GM03348 (cell line): ENCODE measurements around the gene PDIA5.

Experiments
- DNase-seq: peaks from one replicate; pipeline ENCODE4 v3.0.0; 2012; ENCODE audit warnings: low spot score

The PDIA5 gene

DNA sequence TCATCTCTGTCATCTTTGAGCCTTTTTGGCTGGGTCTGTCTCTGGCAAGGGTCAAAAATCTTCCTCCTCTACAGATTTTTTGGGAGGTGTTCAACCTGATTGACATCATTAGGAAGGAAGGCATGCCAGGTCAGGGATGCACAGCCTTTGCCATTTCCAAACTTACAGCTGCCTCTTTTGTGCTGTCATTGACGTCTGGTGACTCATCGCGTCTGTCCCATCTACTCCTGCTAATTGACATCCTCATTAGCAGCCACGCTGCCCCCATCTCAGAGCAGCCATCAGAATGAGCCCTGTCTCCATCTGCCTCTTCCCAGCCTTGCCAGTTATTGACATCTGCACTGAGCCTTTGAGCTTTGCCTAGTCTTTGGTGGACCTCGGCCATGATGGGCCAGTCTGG lies 53.0 kb downstream of the PDIA5 start:
- DNase-seq: peak; percentile 50

DNA sequence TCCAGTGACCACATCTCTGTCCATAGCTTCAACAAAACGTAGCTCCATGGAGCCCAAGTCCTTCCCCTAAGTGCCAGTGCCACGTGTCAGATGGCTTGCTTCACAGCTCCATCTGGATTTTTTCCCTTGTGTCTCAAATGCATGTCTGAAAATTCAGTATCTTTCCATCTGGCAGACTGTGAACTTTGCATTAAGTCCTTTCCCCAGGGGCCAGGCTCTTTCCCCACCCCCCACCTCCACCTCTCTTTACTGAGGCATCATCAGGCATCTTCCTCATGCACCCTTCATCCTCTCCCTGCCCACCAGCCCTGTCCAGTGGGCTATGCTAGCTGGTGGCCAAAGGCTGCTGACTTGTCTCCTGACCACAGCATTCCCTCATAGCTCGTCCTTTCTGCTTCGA lies 53.7 kb downstream of the PDIA5 start:
- DNase-seq: no peak

DNA sequence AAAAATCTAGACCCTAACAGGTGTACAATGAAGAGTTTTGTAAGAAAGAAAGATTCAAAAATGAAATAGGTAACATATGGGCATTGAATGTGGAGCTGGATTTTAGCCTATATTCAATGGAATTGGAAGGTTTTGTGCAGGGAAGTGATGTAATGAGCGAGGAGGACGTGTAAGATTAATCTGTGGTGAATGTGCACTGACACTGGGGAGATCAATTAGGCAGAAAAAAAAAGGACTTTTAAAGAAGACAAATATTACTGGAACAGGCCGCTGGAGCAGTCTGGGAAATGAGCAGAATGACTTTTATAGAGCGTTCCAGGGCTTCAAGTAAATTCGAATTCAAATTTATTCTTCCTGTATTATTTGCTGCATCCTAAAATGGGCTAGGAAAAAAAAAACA lies 55.2 kb downstream of the PDIA5 start:
- no peak for DNase-seq

DNA sequence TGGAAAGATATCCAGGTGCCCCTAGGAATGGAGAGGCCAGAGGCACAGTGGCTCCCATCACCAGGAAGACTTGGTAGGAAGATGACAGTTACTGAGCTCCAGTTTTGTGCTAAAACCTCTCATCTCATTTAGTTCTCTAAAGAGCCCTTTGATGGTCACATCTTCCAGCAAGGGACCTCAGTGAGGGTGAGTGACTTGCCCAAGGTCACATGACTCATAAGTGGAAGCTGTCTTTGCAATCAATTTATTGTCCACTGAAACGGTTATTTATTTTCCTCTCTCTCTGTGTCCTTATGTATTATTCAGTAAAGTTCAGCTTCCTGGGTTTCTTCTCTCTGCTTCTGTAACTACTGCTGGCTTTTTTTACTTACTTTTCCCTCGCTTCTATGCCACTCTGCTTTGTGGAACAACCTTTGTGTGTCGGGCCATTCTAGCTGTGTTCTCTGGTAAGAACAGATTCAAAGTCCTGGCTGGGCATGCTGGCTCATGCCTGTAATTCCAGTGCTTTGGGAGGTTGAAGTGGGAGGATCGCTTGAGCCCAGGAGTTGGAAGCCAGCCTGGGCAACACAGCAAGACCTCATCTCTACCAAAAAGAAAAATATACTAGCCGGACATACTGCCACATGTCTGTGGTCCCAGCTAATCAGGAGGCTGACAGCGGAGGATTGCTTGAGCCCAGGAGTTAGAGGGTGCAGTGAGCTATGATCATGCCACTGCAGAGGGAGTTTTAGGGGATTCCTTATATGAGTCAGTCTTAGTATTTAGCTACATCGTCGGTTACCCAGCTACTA lies 55.9 kb downstream of the PDIA5 start:
- DNase-seq: no peak

DNA sequence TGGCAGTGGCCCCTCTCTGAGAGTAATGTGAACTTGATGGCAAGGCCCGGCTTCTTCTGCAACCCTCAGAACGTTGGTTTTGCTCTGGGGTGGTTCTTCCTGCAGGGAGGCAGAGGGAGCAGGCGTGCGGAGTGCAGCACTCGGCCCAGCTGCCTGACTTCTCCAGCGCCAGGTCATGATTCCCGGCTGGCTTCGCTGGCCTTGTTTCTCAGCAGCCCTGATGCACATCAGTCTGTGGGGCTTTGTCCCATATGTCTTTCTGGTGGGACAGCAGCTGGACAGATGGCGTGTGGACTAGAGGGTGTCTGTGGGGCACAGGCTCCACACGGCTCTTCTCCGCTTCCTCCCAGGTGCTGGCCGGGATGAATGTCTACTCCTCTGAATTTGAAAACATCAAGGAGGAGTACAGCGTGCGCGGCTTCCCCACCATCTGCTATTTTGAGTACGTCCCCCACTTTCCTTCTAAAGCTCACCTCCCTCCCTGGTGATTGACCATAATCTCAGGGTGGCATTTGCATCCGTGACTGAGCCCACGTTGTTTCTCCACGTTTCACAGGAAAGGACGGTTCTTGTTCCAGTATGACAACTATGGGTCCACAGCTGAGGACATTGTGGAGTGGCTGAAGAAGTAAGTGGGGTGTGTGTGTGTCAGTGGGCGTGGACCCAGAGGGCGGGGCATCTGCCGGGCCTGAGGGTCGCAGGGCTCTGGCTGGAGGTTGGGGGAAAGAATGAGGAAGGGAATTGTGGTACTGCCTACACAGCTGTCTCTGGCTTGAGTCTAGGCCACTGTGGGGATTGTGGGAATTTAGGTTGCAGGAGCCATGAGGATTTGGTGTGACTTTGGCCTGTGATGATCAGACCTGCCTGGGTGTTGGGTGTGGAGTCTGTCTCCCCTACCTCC lies 57.1 kb downstream of the PDIA5 start:
- no peak for DNase-seq

DNA sequence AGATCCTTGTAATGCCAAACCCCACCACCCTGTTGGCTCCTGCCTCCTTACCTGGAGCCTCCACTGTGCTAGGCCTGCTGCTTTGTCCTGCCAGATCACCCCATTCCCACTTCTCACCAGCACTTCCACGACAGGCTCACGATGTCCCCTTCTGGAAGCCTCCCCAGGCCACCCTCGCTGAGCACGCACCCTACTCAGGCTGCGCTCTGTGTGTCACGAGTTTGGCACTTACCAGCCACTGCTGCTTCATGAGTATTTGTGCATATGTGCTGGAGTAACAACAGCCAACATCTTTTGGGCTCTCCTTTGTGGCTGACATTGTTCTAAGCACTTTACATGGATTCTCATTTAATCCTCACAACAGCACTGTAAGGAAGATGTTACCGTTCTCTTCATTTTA lies 58.1 kb downstream of the PDIA5 start:
- DNase-seq: no peak

DNA sequence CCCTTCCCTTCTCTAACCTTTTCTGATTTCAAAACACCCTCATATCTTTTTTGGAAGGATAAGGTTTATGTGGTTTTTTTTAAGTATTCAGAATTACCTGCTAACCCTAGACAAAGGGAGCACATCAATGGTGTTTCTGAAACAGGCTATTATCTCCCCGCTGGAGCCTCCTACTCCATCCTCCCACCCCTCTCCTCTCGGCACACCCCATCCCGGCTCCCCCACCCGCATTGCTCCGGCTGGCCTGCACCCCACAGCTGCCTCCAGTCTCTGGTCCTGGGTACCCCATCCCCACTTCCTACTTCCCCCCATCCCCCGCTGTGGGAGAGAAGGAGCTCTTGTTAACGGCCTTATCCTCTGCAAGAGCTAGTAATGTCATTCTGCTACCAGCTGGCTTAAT lies 59.2 kb downstream of the PDIA5 start:
- no peak for DNase-seq

DNA sequence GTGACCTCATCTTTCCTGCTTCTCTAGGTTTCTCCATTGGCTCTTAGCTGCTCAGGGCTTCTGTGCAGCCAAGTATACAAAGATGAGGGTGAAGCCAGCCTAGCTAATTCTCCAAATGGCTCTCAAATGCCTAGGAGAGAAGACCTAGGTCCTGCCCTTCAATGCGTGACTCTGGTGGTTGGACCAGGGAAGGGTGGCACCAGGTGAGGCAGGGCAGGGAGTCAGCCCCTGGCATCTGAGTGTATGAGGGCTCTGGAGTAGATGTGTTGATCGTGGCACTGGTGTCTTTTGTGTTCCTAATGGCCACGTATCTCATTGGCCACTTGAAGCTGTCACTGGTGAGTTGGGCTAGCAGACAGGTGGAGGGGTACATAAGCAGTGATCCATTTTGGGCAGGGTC lies 59.8 kb downstream of the PDIA5 start:
- DNase-seq: no peak

DNA sequence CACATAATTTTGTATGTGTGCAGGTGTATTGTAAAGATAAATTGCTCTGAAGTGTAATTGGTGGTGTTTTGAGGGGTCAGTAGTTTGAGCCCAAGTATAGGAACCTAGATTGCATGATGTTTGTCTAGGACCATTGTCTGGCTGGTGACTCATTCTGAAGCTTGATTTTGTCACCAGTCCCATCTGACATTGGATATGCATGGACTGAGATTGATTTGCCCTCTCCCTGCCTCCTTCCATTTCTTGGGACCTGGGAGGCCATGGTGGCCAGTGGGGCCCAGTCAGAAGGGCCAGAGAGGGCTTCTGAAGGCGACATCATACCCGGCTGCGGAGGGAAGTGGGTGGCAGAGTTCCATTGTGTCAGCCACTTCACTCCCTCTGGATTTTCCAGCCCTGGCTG lies 62.3 kb downstream of the PDIA5 start:
- no peak for DNase-seq

DNA sequence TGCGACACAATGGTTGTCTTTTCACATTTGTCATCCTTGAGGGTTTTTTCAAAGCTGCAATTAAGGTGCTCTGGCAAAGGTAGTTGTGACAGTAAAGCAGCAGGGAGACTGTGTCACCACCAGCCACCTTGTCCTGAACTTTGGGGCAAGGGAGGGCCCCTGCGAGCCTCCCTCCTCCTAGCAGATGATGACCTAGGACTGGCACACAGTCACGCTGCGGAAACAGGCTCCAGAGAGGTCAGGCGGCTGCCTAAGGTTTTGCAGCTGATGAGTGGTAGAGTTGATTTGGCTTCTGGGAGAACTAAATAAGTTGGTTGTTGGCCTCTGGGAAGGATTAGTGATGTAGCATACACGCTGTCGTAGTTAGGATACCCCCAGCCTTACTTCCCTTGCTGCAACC lies 62.7 kb downstream of the PDIA5 start:
- no peak for DNase-seq

DNA sequence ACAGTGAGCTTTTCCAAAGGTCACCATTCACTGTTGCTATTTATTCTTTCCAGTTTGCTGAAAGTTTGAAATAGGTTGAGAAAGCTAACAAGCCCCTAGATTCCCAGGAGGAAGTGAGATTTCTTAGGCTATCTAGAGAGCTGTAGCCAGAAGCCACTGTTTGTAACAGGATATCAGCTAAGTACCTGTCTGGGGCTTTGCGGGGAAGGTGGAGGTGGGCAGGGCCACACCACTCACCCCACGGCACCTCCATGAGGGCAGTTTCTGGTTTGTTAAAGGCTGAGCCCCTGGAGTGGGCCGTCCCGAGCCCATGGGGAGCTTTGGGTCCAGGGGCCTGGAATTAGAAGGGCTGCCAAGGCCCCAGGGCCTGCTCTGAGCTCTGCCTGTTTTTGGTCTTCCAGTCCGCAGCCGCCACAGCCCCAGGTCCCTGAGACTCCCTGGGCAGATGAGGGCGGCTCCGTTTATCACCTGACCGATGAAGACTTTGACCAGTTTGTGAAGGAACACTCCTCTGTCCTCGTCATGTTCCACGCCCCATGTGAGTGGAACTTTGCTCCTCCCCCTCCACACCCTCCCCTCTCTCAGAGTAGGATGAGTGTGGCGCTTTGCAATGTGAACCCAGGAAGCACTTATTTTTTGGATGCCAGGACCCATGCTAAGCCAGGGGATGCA lies 63.4 kb downstream of the PDIA5 start:
- DNase-seq: no peak

DNA sequence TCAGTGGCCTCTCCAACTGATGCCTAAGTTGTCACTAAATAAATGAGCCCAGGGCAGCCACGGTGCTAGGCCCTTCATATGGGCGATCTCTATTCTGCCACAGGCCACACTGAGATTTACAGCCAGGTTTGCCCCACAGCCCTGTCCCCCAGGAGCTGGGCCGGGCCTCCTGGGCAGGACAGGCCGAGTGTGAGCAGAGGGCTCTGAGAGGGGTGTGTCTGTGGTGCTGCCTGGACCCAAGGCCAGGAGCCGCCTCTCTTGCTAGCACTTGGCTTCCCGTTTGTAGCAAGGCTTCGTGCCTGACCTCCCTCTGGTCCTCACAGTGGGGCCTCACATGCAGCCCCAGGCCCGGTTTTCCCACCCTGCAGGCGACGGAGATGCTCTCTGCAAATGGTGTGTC lies 67.8 kb downstream of the PDIA5 start:
- DNase-seq: no peak

DNA sequence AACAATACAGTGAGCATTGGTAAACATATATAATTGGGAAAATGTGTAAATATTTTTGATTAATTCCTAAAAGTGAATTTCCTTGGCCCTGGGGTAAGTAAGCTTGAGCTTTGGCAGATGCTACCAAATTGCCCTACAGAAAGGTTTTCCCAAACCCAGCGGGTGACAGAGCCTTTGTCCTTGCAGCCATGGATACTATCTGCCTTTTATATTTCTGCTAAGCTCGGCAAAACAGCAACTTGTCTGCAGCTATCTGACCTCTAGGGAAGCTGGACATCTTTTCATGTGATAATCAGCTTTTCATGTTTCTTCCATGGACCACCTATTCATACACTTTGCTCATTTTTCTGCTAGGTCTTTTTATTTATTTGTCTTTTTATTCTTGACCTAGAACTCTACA lies 70.2 kb downstream of the PDIA5 start:
- no peak for DNase-seq

DNA sequence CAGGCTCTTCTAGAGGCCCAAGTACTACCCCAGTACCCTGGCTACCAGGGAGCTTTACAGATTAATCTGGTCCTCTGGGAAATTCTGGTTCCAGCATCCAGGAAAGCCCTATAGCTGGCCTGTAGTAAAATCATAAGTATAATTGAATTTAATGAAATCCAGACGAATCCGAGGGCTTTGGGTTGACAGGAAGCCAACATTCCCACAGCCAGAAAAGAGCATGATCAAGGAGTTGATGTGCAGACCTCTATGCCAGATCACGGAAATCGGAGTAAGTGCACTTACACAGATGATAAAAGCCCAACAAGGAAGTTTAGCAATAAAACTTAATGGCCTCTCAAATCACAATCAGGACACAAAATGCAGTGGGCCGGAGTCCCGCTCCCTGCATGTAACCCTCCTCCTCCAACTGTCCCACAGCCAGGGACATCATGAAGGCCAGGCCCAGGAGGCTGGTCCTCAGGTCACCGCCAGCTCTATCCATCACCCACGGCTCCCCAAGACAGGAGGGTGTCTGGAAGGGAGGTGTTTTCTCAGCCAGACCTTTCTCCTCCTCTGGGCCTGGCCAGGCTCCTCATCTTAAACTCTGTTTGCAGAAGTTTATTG lies 72.1 kb downstream of the PDIA5 start:
- peak; percentile 51 for DNase-seq

DNA sequence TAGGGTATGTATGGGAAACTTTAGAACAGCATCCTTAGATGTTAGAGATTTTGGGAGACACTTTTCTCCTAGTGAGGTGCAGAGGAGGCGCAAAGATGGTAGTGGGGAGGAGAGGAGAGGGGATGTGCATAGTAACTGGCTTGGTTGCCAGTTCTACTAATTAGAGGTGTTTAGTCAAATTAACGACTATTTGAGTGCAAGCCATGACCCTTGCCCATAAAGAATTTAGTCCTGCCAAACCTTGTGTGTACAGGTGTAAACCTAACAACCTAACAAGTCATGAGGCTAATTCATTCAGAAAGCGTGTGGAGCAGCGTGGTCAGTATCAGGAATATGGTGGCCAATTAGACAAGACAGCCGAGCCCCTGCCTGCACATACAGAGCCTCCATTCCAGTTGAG lies 72.7 kb downstream of the PDIA5 start:
- DNase-seq: no peak

DNA sequence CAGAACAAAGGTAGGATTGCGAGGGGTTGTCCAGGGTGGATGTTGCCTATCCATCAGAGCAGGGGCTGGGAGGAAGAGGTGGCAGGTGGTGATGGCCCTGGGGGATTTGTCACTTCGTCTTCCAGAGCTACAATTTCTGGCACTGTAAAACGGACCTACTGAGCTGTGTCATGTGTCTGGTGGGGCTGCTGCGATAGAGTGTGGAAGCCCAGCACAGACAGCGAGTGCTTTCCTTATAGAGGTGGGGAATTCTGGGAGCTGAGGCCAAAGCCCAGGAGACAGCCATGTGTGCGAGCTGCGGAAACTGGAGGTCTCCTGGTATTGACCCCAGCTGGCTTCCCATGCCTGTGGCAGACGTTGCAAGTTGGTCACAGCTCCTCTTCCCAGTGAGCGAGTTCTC lies 73.7 kb downstream of the PDIA5 start:
- no peak for DNase-seq

DNA sequence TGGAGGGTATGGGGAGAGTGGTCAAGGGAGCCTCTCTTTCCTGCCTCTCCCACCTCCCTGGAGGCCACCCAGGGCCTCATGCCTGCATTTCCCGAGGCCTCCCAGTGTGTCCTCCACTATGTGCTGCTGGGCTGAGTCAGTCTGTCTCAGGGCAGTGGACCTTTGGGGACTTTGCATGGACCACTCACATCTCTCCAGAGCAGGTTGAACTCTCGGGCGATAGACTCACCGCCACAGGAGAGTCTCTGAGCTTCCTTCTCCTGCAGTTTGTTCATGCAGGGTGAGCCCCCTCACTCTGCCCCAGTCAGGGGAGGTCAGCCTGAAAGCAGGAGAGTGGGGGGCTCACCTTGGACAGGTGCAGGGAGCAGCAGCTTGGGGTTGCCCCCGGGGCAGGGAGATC lies 74.5 kb downstream of the PDIA5 start:
- DNase-seq: no peak

DNA sequence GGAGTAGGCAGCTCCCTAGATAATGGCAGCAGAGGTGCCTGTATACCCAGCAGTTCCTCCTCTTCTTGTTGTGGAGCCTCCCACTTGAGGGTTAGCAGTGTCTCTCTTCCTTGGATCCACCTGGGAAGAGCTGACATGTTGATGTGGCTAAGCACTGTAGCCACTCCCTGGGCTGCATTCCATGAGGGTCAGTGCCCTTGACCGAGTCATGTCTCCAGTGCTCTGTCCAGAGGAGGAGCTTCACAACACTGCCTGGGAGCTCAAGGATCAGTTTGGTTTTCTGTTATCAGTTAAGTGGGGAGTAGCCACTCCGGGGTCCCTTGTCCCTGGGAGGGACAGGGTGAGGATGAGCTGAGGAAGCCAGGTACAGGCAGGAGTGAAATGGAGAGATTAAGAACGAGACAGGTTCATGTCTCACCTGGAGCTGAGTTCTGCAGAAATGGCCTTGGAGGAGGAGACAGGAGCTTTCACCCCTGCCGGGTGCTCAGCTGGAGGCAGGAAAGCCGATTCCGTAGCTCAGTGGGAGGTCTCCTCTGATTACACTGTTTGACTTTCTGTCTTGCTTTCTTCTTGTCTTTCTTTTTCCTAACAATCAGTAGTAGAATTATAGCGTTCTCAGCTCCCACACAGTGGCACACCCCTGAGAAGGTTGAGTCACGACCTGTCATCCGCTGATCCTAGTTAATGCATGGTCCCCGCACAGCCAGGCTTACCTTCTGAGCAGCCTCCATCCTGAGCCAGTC lies 77.0 kb downstream of the PDIA5 start:
- DNase-seq: no peak

DNA sequence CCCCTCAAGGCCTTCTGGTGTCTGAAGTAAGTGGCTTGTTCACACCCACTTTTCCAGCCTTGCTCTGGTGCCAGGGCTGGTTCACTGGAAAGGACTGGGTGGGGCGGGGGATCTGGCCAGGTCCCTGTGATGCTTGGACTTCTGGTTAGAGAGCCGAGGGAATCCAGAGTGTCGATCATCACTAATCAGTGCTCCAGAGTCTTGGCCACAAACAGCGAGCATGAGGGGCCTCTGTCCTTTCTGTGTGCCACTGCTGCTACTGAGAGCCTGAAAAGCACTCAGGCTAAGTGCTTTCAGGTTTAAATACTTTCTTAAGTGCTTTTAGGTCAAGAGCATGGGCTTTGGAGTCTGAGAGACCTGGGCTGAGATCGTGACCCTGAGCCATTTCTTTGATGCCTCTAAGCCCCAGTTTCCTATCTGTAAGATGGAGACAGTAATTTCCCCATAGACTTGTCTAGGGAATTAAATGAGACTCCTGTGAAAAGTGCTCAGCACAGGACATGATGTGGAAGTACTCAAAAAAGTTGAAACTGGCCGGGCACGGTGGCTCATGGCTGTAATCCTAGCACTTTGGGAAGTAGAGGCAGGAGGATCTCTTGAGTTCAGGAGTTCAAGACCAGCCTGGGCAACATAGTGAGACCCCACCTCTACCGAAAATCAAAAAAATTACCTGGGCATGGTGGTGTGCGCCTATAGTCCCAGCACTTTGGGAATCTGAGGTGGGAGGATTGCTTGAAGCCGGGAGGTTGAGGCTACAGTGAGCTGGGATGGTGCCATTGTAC lies 81.1 kb downstream of the PDIA5 start:
- no peak for DNase-seq

DNA sequence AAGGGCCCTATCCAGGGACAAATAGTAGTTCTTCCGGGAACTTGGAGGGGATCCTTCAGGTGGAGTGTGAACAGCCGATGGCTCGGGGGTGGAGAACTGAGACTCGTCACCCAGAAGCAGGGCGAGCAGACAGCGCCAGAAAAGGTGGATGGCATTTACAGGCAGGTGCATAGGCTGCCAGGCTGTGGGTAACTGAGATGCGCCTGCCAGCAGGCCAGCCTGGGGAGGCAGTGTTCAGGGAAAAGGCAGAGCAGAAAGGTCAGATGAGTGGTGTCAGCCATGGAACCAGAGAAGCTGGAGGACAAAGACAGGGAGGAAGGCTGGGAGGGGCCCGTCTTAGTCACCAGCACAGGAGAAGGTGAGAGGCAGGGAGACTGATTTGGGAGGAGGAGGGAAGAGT lies 81.9 kb downstream of the PDIA5 start:
- no peak for DNase-seq

DNA sequence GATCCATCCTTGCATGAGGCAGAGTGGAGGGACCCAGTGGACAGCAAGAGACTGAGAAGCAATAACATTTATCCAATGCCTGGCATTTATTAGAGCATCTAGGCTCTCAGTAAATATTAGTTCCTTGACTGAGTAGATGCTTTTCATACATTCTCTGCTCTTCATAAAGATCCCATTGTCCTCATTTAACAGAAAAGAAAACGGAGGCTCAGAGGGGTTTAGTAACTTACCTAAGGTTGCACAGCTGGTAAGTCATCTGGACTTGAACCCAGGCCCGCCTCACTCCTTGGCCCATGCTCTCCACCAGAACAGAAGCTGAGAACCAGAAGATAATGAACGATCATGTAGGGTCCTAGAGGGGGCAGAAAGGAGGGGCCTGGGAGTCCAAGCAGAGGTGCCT lies 82.7 kb downstream of the PDIA5 start:
- DNase-seq: no peak
